Measurements from ENCODE around the gene CXCL8.

CXCL8 gene

GRCh38 chr4:73718375-73719373, 21.7 kb upstream of the CXCL8 start:
- DNase-seq, result peak; percentile 62

GRCh38 chr4:73721435-73721834, 18.9 kb upstream of the CXCL8 start:
- DNase-seq, result peak; percentile 74

- DNase-seq, result peak; percentile 39
Observed at GRCh38 chr4:73721909-73722308, 18.5 kb upstream of the CXCL8 start.

- DNase-seq, result no peak
Observed at GRCh38 chr4:73723023-73723422, 17.3 kb upstream of the CXCL8 start.

GRCh38 chr4:73723928-73724327, 16.4 kb upstream of the CXCL8 start:
- DNase-seq, result no peak

GRCh38 chr4:73725510-73725909, 14.9 kb upstream of the CXCL8 start:
- no peak for DNase-seq

- DNase-seq, result peak; percentile 95
Observed at GRCh38 chr4:73725985-73726384, 14.4 kb upstream of the CXCL8 start.

- no peak for DNase-seq
Observed at GRCh38 chr4:73727685-73728084, 12.7 kb upstream of the CXCL8 start.

GRCh38 chr4:73728091-73728741, 12.2 kb upstream of the CXCL8 start:
- DNase-seq, result no peak

- peak; percentile 81 for DNase-seq
Observed at GRCh38 chr4:73729534-73730165, 10.7 kb upstream of the CXCL8 start.

- DNase-seq, result no peak
Observed at GRCh38 chr4:73730292-73730691, 10.1 kb upstream of the CXCL8 start.

- no peak for DNase-seq
Observed at GRCh38 chr4:73730867-73731266, 9.5 kb upstream of the CXCL8 start.

- no peak for DNase-seq
Observed at GRCh38 chr4:73731968-73732610, 8.3 kb upstream of the CXCL8 start.

GRCh38 chr4:73732759-73733431, 7.5 kb upstream of the CXCL8 start:
- DNase-seq, result no peak

GRCh38 chr4:73734530-73735001, 5.8 kb upstream of the CXCL8 start:
- DNase-seq, result peak; percentile 62

GRCh38 chr4:73735231-73735630, 5.1 kb upstream of the CXCL8 start:
- DNase-seq, result peak; percentile 25

GRCh38 chr4:73741031-73741749, 821 bp downstream of the CXCL8 start:
- no peak for DNase-seq

- no peak for DNase-seq
Observed at GRCh38 chr4:73741750-73742489, 1.6 kb downstream of the CXCL8 start.

- no peak for DNase-seq
Observed at GRCh38 chr4:73742490-73743160, 2.3 kb downstream of the CXCL8 start.

- DNase-seq, result no peak
Observed at GRCh38 chr4:73743281-73743680, 2.9 kb downstream of the CXCL8 start.
